Endothelial cell of umbilical vein (primary cell): ENCODE data around the gene CST9L. TPM values are rescaled to one million over a fixed set of nuclear protein-coding genes. Genes with fewer than 3 reads are reported as not detected.

Source experiments
- BruUV-seq: library from RNA; stranded (reverse); fragments of 400-500 nt; replicated peaks from 2 replicates; lab custom pipeline; 2021; lab: Mats Ljungman, UMichigan
- CTCF ChIA-PET: fragments of 300-600, 350-600 bp; sonication (Branson Sonifier 250); formaldehyde crosslinking; loops from one replicate; lab custom pipeline; 2021; ENCODE audit warnings: antibody characterized with exemption, inconsistent platforms; lab: Charles Lee
- POLR2A ChIA-PET: fragments of 300-600, 350-600 bp; sonication (Branson Sonifier 250); formaldehyde crosslinking; loops from one replicate; lab custom pipeline; 2021; ENCODE audit warnings: antibody characterized with exemption, inconsistent platforms; lab: Charles Lee
- DNase-seq: peaks from one replicate; pipeline ENCODE4 v3.0.0-alpha.2; 2011; ENCODE audit warnings: low read depth, low spot score
- FAIRE-seq: peaks from 2 replicates; lab custom pipeline; 2011; peaks lifted over from hg19 to GRCh38; lab: Jason Lieb, UNC
- H2AFZ ChIP-seq: 2 replicates; pipeline ENCODE4 v1.6.0; 2012; ENCODE audit warnings: low read depth, low read length, control low read depth, inconsistent platforms
- H3K27ac ChIP-seq: 2 replicates; pipeline ENCODE4 v1.5.1; 2011; ENCODE audit warnings: low read depth, mild to moderate bottlenecking, control low read depth, low read length, moderate library complexity; ENCODE audit not compliant: insufficient read depth
- H3K27me3 ChIP-seq, 2 experiments: 2 replicates each; pipeline versions ENCODE4 v1.6.0 to v1.6.1; 2011; ENCODE audit warnings: low read length in 2 of 2, mixed read lengths in 1 of 2; ENCODE audit not compliant: control insufficient read depth in 2 of 2, insufficient read depth in 2 of 2
- H3K36me3 ChIP-seq, 2 experiments: 2 replicates in 1 of 2; 3 replicates in 1 of 2; pipeline ENCODE4 v1.5.1; 2011; ENCODE audit warnings: low read length in 2 of 2, mild to moderate bottlenecking in 1 of 2, moderate library complexity in 1 of 2; ENCODE audit not compliant: control insufficient read depth in 2 of 2, insufficient read depth in 2 of 2; ENCODE audit errors: extremely low read depth in 1 of 2
- H3K4me1 ChIP-seq: 3 replicates; pipeline ENCODE4 v1.5.1; 2011; ENCODE audit warnings: mild to moderate bottlenecking, low read length; ENCODE audit not compliant: control insufficient read depth, insufficient read depth; ENCODE audit errors: extremely low read depth
- H3K4me2 ChIP-seq: 2 replicates; pipeline ENCODE4 v1.6.1; 2011; ENCODE audit warnings: low read length, control low read depth, mixed read lengths; ENCODE audit not compliant: insufficient read depth
- H3K4me3 ChIP-seq, 3 experiments: fragments of 200-600 bp in 1 of 3; sonication (generic), shearing (Covaris generic) in 1 of 3; replicated peaks in 1 of 3; 2 replicates each; pipeline ENCODE4 v1.5.1; 2011 to 2016; ENCODE audit warnings: control low read depth in 3 of 3, low read length in 3 of 3, mild to moderate bottlenecking in 2 of 3, inconsistent platforms in 1 of 3, low read depth in 1 of 3, moderate library complexity in 1 of 3; ENCODE audit not compliant: insufficient read depth in 1 of 3
- H3K79me2 ChIP-seq: 2 replicates; pipeline ENCODE4 v1.6.0; 2012; ENCODE audit warnings: low read length, inconsistent platforms; ENCODE audit not compliant: control insufficient read depth, insufficient read depth
- H3K9ac ChIP-seq: replicated peaks from 2 replicates; pipeline ENCODE3; 2011; ENCODE audit warnings: low read length, control low read depth; ENCODE audit not compliant: insufficient read depth; ENCODE audit errors: extremely low read depth
- H3K9me1 ChIP-seq: replicated peaks from 3 replicates; pipeline ENCODE4 v1.6.0; 2011; ENCODE audit warnings: mild to moderate bottlenecking, low read length; ENCODE audit not compliant: control insufficient read depth, insufficient read depth; ENCODE audit errors: extremely low read depth
- H3K9me3 ChIP-seq: replicated peaks from 2 replicates; pipeline ENCODE4 v1.5.1; 2012; ENCODE audit warnings: low read length, inconsistent platforms; ENCODE audit not compliant: control insufficient read depth, insufficient read depth
- H4K20me1 ChIP-seq: replicated peaks from 2 replicates; pipeline ENCODE3; 2011; ENCODE audit warnings: mild to moderate bottlenecking, low read length; ENCODE audit not compliant: control insufficient read depth, insufficient read depth; ENCODE audit errors: extremely low read depth
- CTCF ChIP-seq, 2 donors: IDR thresholded peaks; 1 replicate in 1 of 2; 2 replicates in 1 of 2; pipeline ENCODE4 v1.5.1; 2011; ENCODE audit warnings: low read length in 2 of 2, mild to moderate bottlenecking in 2 of 2, moderate library complexity in 2 of 2, control low read depth in 1 of 2, inconsistent platforms in 1 of 2, low read depth in 1 of 2; ENCODE audit not compliant: insufficient read depth in 1 of 2; ENCODE audit errors: extremely low read depth in 1 of 2
- EZH2 ChIP-seq: IDR thresholded peaks from 2 replicates; pipeline ENCODE4 v1.6.1; 2012; ENCODE audit warnings: borderline replicate concordance, low read depth, mild to moderate bottlenecking, moderate library complexity, low read length, inconsistent platforms; ENCODE audit not compliant: severe bottlenecking
- GATA2 ChIP-seq: IDR thresholded peaks from 2 replicates; pipeline ENCODE4 v1.7.0; 2011; ENCODE audit warnings: low read depth, mild to moderate bottlenecking, moderate library complexity, mixed read lengths, low read length; ENCODE audit not compliant: insufficient read length, insufficient read depth
- JUN ChIP-seq: IDR thresholded peaks from 2 replicates; pipeline ENCODE4 v1.6.1; 2011; ENCODE audit warnings: borderline replicate concordance, low read depth; ENCODE audit not compliant: insufficient read length, insufficient read depth
- MAX ChIP-seq: IDR thresholded peaks from 2 replicates; pipeline ENCODE4 v1.6.1; 2011; ENCODE audit not compliant: insufficient read depth, insufficient read length
- MYC ChIP-seq: IDR thresholded peaks from one replicate; pipeline ENCODE4 v1.6.1; 2011; ENCODE audit warnings: mild to moderate bottlenecking, low read depth, low read length
- POLR2A ChIP-seq: IDR thresholded peaks from 2 replicates; pipeline ENCODE4 v1.6.1; 2012; ENCODE audit warnings: low read depth, mild to moderate bottlenecking, control low read depth, low read length
- POLR2AphosphoS5 ChIP-seq: IDR thresholded peaks from 2 replicates; pipeline ENCODE4 v1.6.1; 2012; ENCODE audit warnings: low read depth, mild to moderate bottlenecking, control low read depth, low read length, moderate library complexity; ENCODE audit not compliant: insufficient read depth
- dilution Hi-C: fragments of 300-500 bp; cut with MboI; formaldehyde crosslinking; loops from one replicate; pipeline ENCODE4 v1.15.0; 2019; ENCODE audit warnings: low sequenced_read_pairs; ENCODE audit not compliant: extremely low pct_ligation_motif_present
- intact Hi-C: fragments of 100-400 bp; cut with micrococcal nuclease; formaldehyde crosslinking; loops from one replicate; pipeline ENCODE4 v1.10.0; 2022
- polyA plus RNA-seq, 4 experiments: library from polyadenylated mRNA; depleted of rRNA in 3 of 4; stranded (reverse) in 3 of 4; unstranded in 1 of 4; fragments of >200 nt; gene quantifications; 2 replicates each; pipeline versions ENCODE4 v1.2.1 to v1.2.3, GENCODE V29; 2011 to 2012; ENCODE audit warnings: missing spikeins in 1 of 4
- total RNA-seq: library from RNA; stranded (reverse); gene quantifications from 2 replicates; pipeline ENCODE4 v1.2.3, GENCODE V29; 2021

Gene CST9L
- total and polyA plus RNA-seq, 2 donors (not counting 3 experiments of a cell fraction or from before 2014, with no cell fraction given): not detected

GRCh38 chr20:23515250-23515939, 52.9 kb downstream of the CST9L start:
- H3K9me3 ChIP-seq: no peaks in the 10 kb centered on the region
- intact Hi-C loops (no loop called here), dilution Hi-C loops (no loop called here)
- DNase-seq: no peak
- H3K4me3 ChIP-seq: no peak overlapping the region
- ChIA-PET POLR2A (no interaction called here), CTCF (interaction anchor here (1.0 kb wide), 1 partner anchor 20 kb away, joined by 4 read pairs; no protein-coding TSS in a partner anchor)
- TF ChIP-seq MAX (no peak), JUN (no peak), POLR2AphosphoS5 (no peak), MYC (no peak), POLR2A (no peak), EZH2 (no peak), CTCF (IDR thresholded peaks at IDR 0.05; ENCODE audit: extremely low read depth in 1 of 2, insufficient read depth in 1 of 2, low read depth in 1 of 2, low read length in 2 of 2) (no peak), GATA2 (no peak)
- FAIRE-seq: no peak
- no peaks in the 10 kb centered on the region for H3K9me1 ChIP-seq
- H3K36me3 ChIP-seq: no peaks in the 10 kb centered on the region
- no peak overlapping the region for H3K27ac ChIP-seq
- no peaks in the 10 kb centered on the region for H4K20me1 ChIP-seq
- H3K4me1 ChIP-seq: no peaks in the 10 kb centered on the region
- no peak overlapping the region for H3K4me2 ChIP-seq
- BruUV-seq: no TSS peak
- H2AFZ ChIP-seq: no peak overlapping the region
- H3K79me2 ChIP-seq: no peaks in the 10 kb centered on the region
- H3K9ac ChIP-seq: no peak overlapping the region
- no peaks in the 10 kb centered on the region for H3K27me3 ChIP-seq
